ENCODE measurements around the gene BLM.

BLM gene

GRCh38 chr15:90790561-90790960 lies 73.4 kb downstream of the BLM start:
- Histone ChIP-seq H3K27me3 (ENCODE audit: insufficient read depth, low read depth, severe bottlenecking) (no peaks in the 10 kb centered on the region), H3K27ac (no peak overlapping the region), H3K4me3 (ENCODE audit: low read depth, low read length) (no peak overlapping the region), H3K36me3 (peaks cover 42% of the 10 kb centered on the region), H3K9me3 (ENCODE audit: severe bottlenecking) (no peaks in the 10 kb centered on the region)
- no peak for TF ChIP-seq CTCF (IDR thresholded peaks at IDR 0.05; ENCODE audit: low read depth, low read length)
- DNase-seq: no peak

- no peaks in the 10 kb centered on the region for H3K27me3 ChIP-seq (ENCODE audit: insufficient read depth, low read depth, severe bottlenecking)
- H3K36me3 ChIP-seq: peaks cover 35% of the 10 kb centered on the region
- H3K4me3 ChIP-seq (ENCODE audit: low read depth, low read length): no peak overlapping the region
These were observed 77.4 kb downstream of the BLM start for GRCh38 chr15:90794538-90794937.

GRCh38 chr15:90799639-90800170 lies 82.6 kb downstream of the BLM start:
- Histone ChIP-seq H3K27ac (no peak overlapping the region), H3K9me3 (ENCODE audit: severe bottlenecking) (no peaks in the 10 kb centered on the region), H3K27me3 (ENCODE audit: insufficient read depth, low read depth, severe bottlenecking) (no peaks in the 10 kb centered on the region), H3K4me3 (ENCODE audit: low read depth, low read length) (no peak overlapping the region), H3K36me3 (peaks cover 12% of the 10 kb centered on the region)
- TF ChIP-seq CTCF (IDR thresholded peaks at IDR 0.05; ENCODE audit: low read depth, low read length): no peak
- no peak for DNase-seq

More at GRCh38 chr15:90794538-90794937, 77.4 kb downstream of the BLM start:
- H3K27ac ChIP-seq: no peak overlapping the region
- no peaks in the 10 kb centered on the region for H3K9me3 ChIP-seq (ENCODE audit: severe bottlenecking)
- no peak for TF ChIP-seq CTCF (IDR thresholded peaks at IDR 0.05; ENCODE audit: low read depth, low read length)
- DNase-seq: no peak

GRCh38 chr15:90801803-90802202 lies 84.7 kb downstream of the BLM start:
- H3K27me3 ChIP-seq (ENCODE audit: insufficient read depth, low read depth, severe bottlenecking): no peaks in the 10 kb centered on the region
- no peak overlapping the region for H3K27ac ChIP-seq
- no peak for DNase-seq
- H3K9me3 ChIP-seq (ENCODE audit: severe bottlenecking): no peaks in the 10 kb centered on the region
- TF ChIP-seq CTCF (IDR thresholded peaks at IDR 0.05; ENCODE audit: low read depth, low read length): no peak
- peaks cover 13% of the 10 kb centered on the region; the same call in 1 of the 2 replicates for H3K36me3 ChIP-seq
- no peak overlapping the region for H3K4me3 ChIP-seq (ENCODE audit: low read depth, low read length)

GRCh38 chr15:90807074-90807785 lies 90.1 kb downstream of the BLM start:
- peaks cover 49% of the 10 kb centered on the region for H3K36me3 ChIP-seq
- no peak overlapping the region for H3K4me3 ChIP-seq (ENCODE audit: low read depth, low read length)
- no peak for DNase-seq
- no peak overlapping the region for H3K27ac ChIP-seq
- no peaks in the 10 kb centered on the region for H3K27me3 ChIP-seq (ENCODE audit: insufficient read depth, low read depth, severe bottlenecking)
- no peak for TF ChIP-seq CTCF (IDR thresholded peaks at IDR 0.05; ENCODE audit: low read depth, low read length)
- no peaks in the 10 kb centered on the region for H3K9me3 ChIP-seq (ENCODE audit: severe bottlenecking)

GRCh38 chr15:90807786-90808086 lies 90.6 kb downstream of the BLM start:
- Histone ChIP-seq H3K36me3 (peaks cover 54% of the 10 kb centered on the region), H3K27ac (no peak overlapping the region), H3K9me3 (ENCODE audit: severe bottlenecking) (no peaks in the 10 kb centered on the region), H3K27me3 (ENCODE audit: insufficient read depth, low read depth, severe bottlenecking) (no peaks in the 10 kb centered on the region), H3K4me3 (ENCODE audit: low read depth, low read length) (no peak overlapping the region)
- no peak for TF ChIP-seq CTCF (IDR thresholded peaks at IDR 0.05; ENCODE audit: low read depth, low read length)
- no peak for DNase-seq
